Calu3 (cell line): ENCODE measurements around the gene SLC52A3. TPM values are rescaled to one million over a fixed set of nuclear protein-coding genes. Genes with fewer than 3 reads are reported as not detected.

ENCODE experiments used
- BruUV-seq: library from RNA; stranded (reverse); fragments of 400-500 nt; replicated peaks from 2 replicates; lab custom pipeline; 2021; lab: Mats Ljungman, UMichigan
- CTCF ChIA-PET: fragments of 300-600 bp; sonication (Branson Sonifier 250); formaldehyde crosslinking; loops from one replicate; lab custom pipeline; 2022; ENCODE audit warnings: antibody characterized with exemption; lab: Charles Lee
- DNase-seq: peaks from one replicate; pipeline ENCODE4 v3.0.0; 2022
- H3K27ac Mint-ChIP-seq: one replicate; pipeline ENCODE4 v1.8.0; 2022; ENCODE audit warnings: mixed read lengths; ENCODE audit not compliant: unreplicated experiment
- H3K27me3 Mint-ChIP-seq: one replicate; pipeline ENCODE4 v1.8.0; 2022; ENCODE audit warnings: mixed read lengths; ENCODE audit not compliant: unreplicated experiment
- H3K36me3 Mint-ChIP-seq: one replicate; pipeline ENCODE4 v1.8.0; 2022; ENCODE audit warnings: mild to moderate bottlenecking, moderate library complexity, mixed read lengths; ENCODE audit not compliant: insufficient read depth, unreplicated experiment
- H3K4me1 Mint-ChIP-seq: one replicate; pipeline ENCODE4 v1.8.0; 2022; ENCODE audit warnings: mild to moderate bottlenecking, low read depth, mixed read lengths; ENCODE audit not compliant: unreplicated experiment
- H3K4me3 Mint-ChIP-seq: one replicate; pipeline ENCODE4 v1.8.0; 2022; ENCODE audit warnings: mild to moderate bottlenecking, low read depth, moderate library complexity, mixed read lengths; ENCODE audit not compliant: unreplicated experiment
- H3K9me3 Mint-ChIP-seq: one replicate; pipeline ENCODE4 v1.8.0; 2022; ENCODE audit warnings: low read depth, mixed read lengths; ENCODE audit not compliant: unreplicated experiment
- intact Hi-C: fragments of 100-400 bp; cut with micrococcal nuclease; formaldehyde crosslinking; loops from one replicate; pipeline ENCODE4 v1.10.0; 2022; ENCODE audit not compliant: unreplicated experiment
- total RNA-seq: library from RNA; stranded (reverse); gene quantifications from 2 replicates; pipeline ENCODE4 v1.2.3, GENCODE V29; 2022
- TF ChIP-seq, protein P1 (sequence below): fragments of 200-600 bp; IDR thresholded peaks from one replicate; pipeline ENCODE4 v1.8.0; 2022; ENCODE audit warnings: antibody characterized with exemption; ENCODE audit not compliant: unreplicated experiment

Gene SLC52A3
- total RNA-seq, 1 experiment from 2014 or later = 11.1 TPM

DNA sequence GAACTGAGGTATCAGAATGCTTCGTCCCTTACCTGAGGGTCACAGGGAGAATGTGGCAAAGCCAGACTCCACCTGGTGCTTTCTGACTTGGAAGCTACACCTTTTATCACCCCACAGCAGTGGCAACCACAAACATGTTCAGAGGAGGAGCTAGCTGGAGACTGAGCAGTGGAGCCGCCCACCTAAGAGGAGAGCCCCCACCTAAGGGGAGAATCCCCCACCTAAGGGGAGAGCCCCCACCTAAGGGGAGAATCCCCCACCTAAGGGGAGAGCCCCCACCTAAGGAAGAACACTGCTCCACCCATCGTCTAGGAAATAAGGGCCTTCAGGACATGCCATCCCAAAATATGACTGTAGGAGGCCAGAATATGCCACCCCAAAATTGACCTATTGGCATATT is 4.0 kb downstream of the SLC52A3 start:
- no peak for DNase-seq
- Mint-ChIP-seq H3K27ac (no peak overlapping the region), H3K4me1 (no peaks in the 10 kb centered on the region), H3K36me3 (peaks cover 26% of the 10 kb centered on the region), H3K4me3 (no peak overlapping the region), H3K9me3 (no peaks in the 10 kb centered on the region), H3K27me3 (no peaks in the 10 kb centered on the region)
- intact Hi-C loops = no loop called here
- no TSS peak for BruUV-seq
- TF ChIP-seq, protein P1, sequence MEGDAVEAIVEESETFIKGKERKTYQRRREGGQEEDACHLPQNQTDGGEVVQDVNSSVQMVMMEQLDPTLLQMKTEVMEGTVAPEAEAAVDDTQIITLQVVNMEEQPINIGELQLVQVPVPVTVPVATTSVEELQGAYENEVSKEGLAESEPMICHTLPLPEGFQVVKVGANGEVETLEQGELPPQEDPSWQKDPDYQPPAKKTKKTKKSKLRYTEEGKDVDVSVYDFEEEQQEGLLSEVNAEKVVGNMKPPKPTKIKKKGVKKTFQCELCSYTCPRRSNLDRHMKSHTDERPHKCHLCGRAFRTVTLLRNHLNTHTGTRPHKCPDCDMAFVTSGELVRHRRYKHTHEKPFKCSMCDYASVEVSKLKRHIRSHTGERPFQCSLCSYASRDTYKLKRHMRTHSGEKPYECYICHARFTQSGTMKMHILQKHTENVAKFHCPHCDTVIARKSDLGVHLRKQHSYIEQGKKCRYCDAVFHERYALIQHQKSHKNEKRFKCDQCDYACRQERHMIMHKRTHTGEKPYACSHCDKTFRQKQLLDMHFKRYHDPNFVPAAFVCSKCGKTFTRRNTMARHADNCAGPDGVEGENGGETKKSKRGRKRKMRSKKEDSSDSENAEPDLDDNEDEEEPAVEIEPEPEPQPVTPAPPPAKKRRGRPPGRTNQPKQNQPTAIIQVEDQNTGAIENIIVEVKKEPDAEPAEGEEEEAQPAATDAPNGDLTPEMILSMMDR = no peak
- CTCF ChIA-PET = no interaction called here

DNA sequence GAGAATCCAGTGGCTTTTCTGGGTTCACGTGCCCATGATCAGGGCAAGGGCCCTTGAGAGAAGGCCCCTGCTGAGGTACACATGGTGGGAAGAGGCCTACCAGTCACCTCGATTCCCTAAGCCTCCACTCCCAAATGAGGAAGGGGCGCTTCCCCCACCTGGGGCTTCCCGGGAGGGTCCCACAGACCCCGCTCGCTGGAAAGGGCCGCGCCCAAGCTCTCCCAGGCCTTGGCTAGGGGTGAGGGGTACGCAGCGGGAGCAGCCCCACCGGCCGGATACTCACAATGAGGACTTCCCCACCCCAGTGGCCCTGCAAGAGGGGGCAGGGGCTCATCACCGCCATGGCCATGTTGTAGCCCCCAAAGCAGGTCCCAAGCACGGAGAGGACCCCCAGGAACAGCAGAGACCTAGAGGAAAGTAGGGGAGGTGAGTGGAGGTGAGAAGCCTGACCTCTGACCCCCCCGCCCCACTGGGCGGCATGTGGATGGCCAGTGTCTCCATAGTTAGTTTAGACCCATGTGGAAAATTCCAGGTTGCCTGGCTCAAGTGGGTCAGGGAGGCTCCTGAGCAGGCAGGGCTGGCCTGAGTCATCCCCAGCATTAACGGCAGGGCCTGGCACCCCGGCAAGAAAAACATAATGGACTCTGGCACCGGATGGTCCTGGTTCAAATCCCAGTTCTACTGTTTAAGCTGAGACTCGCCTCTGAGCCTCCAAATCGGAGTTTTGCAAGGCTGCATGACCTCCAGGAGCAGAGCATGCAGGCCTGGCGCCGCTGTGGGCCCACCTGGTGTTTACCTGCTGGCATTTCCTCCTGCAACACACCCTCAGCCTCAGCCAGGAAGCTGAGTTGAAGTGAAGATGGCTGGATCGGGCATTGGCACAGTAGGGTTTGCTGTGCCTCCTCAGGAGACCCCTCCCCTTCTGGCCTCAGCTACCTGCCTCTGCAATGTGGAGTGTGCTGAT is 6.6 kb downstream of the SLC52A3 start:
- no TSS peak for BruUV-seq
- peaks cover 11% of the 10 kb centered on the region for H3K36me3 Mint-ChIP-seq
- intact Hi-C loops = no loop called here
- no peaks in the 10 kb centered on the region for H3K27me3 Mint-ChIP-seq
- H3K4me1 Mint-ChIP-seq = no peaks in the 10 kb centered on the region
- no peak overlapping the region for H3K27ac Mint-ChIP-seq
- DNase-seq = no peak
- CTCF ChIA-PET = no interaction called here
- no peak overlapping the region for H3K4me3 Mint-ChIP-seq
- H3K9me3 Mint-ChIP-seq = no peaks in the 10 kb centered on the region
- TF ChIP-seq, protein P1 = no peak

DNA sequence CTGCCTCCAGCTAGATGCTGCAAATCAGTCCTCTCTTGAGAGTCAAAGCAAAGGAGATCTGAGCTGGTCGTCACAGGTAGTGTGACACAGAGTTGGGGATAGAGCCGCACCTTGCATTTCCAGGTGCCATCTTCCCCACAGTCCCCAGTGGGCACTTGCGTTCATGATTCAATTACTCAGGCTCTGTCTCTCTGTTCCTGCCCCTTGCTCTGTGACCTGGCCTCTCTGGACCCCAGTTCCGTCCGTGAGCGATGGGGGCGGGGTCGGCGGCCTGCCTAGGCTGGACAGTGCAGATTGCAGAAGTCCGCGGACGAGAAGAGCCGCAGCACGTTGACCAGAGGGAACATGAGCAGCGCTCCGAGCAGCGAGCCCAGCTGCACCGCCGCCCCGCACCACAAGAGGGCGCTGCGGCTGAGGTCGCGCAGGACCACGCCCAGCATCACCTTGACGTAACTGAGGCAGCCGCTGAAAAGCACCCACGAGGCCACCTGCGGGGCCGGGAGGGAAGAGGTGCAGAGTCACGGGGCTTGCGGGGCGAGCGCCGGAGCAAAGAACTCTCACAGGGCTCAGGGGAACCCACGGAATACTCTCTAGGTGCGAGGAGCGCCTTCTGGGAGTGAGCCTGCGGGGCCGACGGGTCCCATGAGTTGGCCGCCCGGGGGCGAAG is 7.4 kb downstream of the SLC52A3 start:
- Mint-ChIP-seq H3K4me3 (no peak overlapping the region), H3K9me3 (no peaks in the 10 kb centered on the region), H3K36me3 (peaks cover 14% of the 10 kb centered on the region), H3K4me1 (no peaks in the 10 kb centered on the region), H3K27me3 (no peaks in the 10 kb centered on the region), H3K27ac (no peak overlapping the region)
- no peak for DNase-seq
- intact Hi-C loops = no loop called here
- BruUV-seq = no TSS peak
- TF ChIP-seq, protein P1 = peak; percentile 63
- CTCF ChIA-PET = interaction anchor here (1.3 kb wide), 1 partner anchor 8 kb away, joined by 4 read pairs; the partner anchor contains the start of gene SLC52A3

DNA sequence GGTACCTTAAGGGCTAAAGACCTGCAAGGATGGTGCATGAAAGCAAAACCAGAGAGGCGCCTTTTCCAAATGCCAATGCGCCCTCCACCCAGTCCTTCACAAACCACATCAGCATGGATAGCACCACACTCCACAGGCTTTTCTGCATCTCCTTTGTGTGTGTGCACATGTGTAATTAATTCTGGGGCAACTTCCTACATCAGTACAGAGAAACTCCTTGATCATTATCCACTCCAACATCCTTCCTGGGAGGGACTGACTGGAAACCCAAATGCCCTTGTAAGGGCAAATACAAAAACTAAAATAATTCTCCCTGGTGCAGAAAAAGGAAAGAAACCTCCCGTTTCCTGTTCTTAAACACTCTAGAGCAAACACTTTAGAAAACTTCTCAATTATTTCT is 10.8 kb downstream of the SLC52A3 start:
- no peak overlapping the region for H3K27ac Mint-ChIP-seq
- CTCF ChIA-PET = no interaction called here
- H3K9me3 Mint-ChIP-seq = no peaks in the 10 kb centered on the region
- H3K36me3 Mint-ChIP-seq = peaks cover 4% of the 10 kb centered on the region
- no peaks in the 10 kb centered on the region for H3K27me3 Mint-ChIP-seq
- TF ChIP-seq, protein P1 = no peak
- no peak overlapping the region for H3K4me3 Mint-ChIP-seq
- H3K4me1 Mint-ChIP-seq = peaks cover 8% of the 10 kb centered on the region
- intact Hi-C loops = no loop called here
- DNase-seq = no peak
- no TSS peak for BruUV-seq
